GM18519 (cell line): ENCODE results near the gene ATP5PD.
"Not testable (repeated sequence)": the region's sequence is repeated elsewhere in the genome, so short reads cannot be mapped to it uniquely, and the experiment has no call there.

Experiments
- ATAC-seq: cut with Tn5 transposase; IDR thresholded peaks from one replicate; pipeline ENCODE4 v1.9.1; 2021; ENCODE audit warnings: mild to moderate bottlenecking, moderate library complexity; ENCODE audit not compliant: unreplicated experiment, low FRiP score

The ATP5PD gene

GRCh38 chr17:75025398-75025734 is 21.4 kb downstream of the ATP5PD start:
- not testable (repeated sequence) for ATAC-seq

- no peak for ATAC-seq
Observed at GRCh38 chr17:75024686-75025397, 21.9 kb downstream of the ATP5PD start.

GRCh38 chr17:75020331-75021110 is 26.2 kb downstream of the ATP5PD start:
- ATAC-seq: no peak

- ATAC-seq: no peak
Observed at GRCh38 chr17:75019710-75020109, 27.1 kb downstream of the ATP5PD start.

GRCh38 chr17:75019146-75019545 is 27.6 kb downstream of the ATP5PD start:
- ATAC-seq: no peak

- ATAC-seq: no peak
Observed at GRCh38 chr17:75013092-75013559, 33.6 kb downstream of the ATP5PD start.

- peak; percentile 53 for ATAC-seq
Observed at GRCh38 chr17:75012346-75013091, 34.2 kb downstream of the ATP5PD start, which contains the start of gene MRPL58. Gene MRPL58 (plus strand): TSS chr17:75012670. CDS start chr17:75012687, 17 bp downstream.

GRCh38 chr17:75012096-75012345 is 34.7 kb downstream of the ATP5PD start:
- no peak for ATAC-seq

- no peak for ATAC-seq
Observed at GRCh38 chr17:75011401-75012095, 35.2 kb downstream of the ATP5PD start.

GRCh38 chr17:75010683-75011400 is 35.9 kb downstream of the ATP5PD start:
- ATAC-seq: no peak

- no peak for ATAC-seq
Observed at GRCh38 chr17:75009139-75009724, 37.5 kb downstream of the ATP5PD start.

- no peak for ATAC-seq
Observed at GRCh38 chr17:75008373-75008772, 38.4 kb downstream of the ATP5PD start.

- no peak for ATAC-seq
Observed at GRCh38 chr17:75006653-75007052, 40.1 kb downstream of the ATP5PD start.

GRCh38 chr17:75006084-75006483 is 40.7 kb downstream of the ATP5PD start:
- ATAC-seq: not testable (repeated sequence)

- no peak for ATAC-seq
Observed at GRCh38 chr17:75005291-75005690, 41.5 kb downstream of the ATP5PD start.

- ATAC-seq: no peak
Observed at GRCh38 chr17:75004371-75004770, 42.4 kb downstream of the ATP5PD start.

- ATAC-seq: no peak
Observed at GRCh38 chr17:75003957-75004355, 42.8 kb downstream of the ATP5PD start.

GRCh38 chr17:75003070-75003956 is 43.5 kb downstream of the ATP5PD start:
- no peak for ATAC-seq
